ENCODE results near the gene C2orf76. TPM values are rescaled to one million over a fixed set of nuclear protein-coding genes. Genes with fewer than 3 reads are reported as not detected.

C2orf76 gene
- total and polyA plus RNA-seq, 10 of the 15 experiments (the other 5 are each of a cell fraction or from before 2014, with no cell fraction given) = 14.0 to 46.1 (median 25.4) TPM

- TF ChIP-seq RUNX3 (IDR thresholded peaks at IDR 0.05; ENCODE audit: low read length) (no peak; the same call in 1 of the 2 replicates), HCFC1 (IDR thresholded peaks at IDR 0.05; ENCODE audit: low read length) (peak; percentile 52), POLR2AphosphoS2 (IDR thresholded peaks at IDR 0.05; ENCODE audit: low read depth, low read length) (peak; percentile 81; the same call in 1 of the 2 replicates), WRNIP1 (IDR thresholded peaks at IDR 0.05; ENCODE audit: borderline replicate concordance, low read depth, low read length) (no peak), HDAC2 (IDR thresholded peaks at IDR 0.05) (no peak), E2F4 (IDR thresholded peaks at IDR 0.05; ENCODE audit: low read depth, low read length) (no peak), SMAD5 (IDR thresholded peaks at IDR 0.05; ENCODE audit: low read depth) (peak; percentile 95), TBL1XR1 (IDR thresholded peaks at IDR 0.05; ENCODE audit: low read depth, low read length) (no peak), CHD2 (IDR thresholded peaks at IDR 0.05; ENCODE audit: borderline replicate concordance, low read depth, low read length) (peak; percentile 65; the same call in 1 of the 2 replicates), KLF5 (IDR thresholded peaks at IDR 0.05; ENCODE audit: partially characterized antibody) (no peak), SREBF2 (IDR thresholded peaks at IDR 0.05; ENCODE audit: low read length) (peak; percentile 40; the same call in 1 of the 2 replicates), MYB (IDR thresholded peaks at IDR 0.05; ENCODE audit: borderline replicate concordance, low read depth, low read length) (peak; percentile 35; the same call in 1 of the 2 replicates), SIN3A (IDR thresholded peaks at IDR 0.05; ENCODE audit: low read depth, low read length) (peak; percentile 15; the same call in 1 of the 2 replicates), TARDBP (IDR thresholded peaks at IDR 0.05; ENCODE audit: borderline replicate concordance) (no peak), POU2F2 (IDR thresholded peaks at IDR 0.05; ENCODE audit: borderline replicate concordance, low read depth, low read length) (peak; percentile 83; the same call in 2 of the 3 replicates), MAX (IDR thresholded peaks at IDR 0.05; ENCODE audit: low read depth, low read length) (peak; percentile 88), MEF2B (IDR thresholded peaks at IDR 0.05; ENCODE audit: partially characterized antibody, poor library complexity, severe bottlenecking) (peak; percentile 18), SKIL (IDR thresholded peaks at IDR 0.05; ENCODE audit: low read depth, poor library complexity, severe bottlenecking) (no peak), NR2F1 (conservative IDR thresholded peaks at IDR 0.05) (no peak), NFYB (IDR thresholded peaks at IDR 0.05; ENCODE audit: insufficient read depth, low read depth, low read length) (peak; percentile 58; the same call in 1 of the 2 replicates), SRF (IDR thresholded peaks at IDR 0.05; ENCODE audit: low read depth in 2 of 2, low read length in 2 of 2) (0 out of 4 replicates have a peak, but pooled peaks of 1 of the 2 experiments have one; percentile 5), MTA2 (IDR thresholded peaks at IDR 0.05; ENCODE audit: low read depth) (no peak), ZNF687 (IDR thresholded peaks at IDR 0.05) (peak; percentile 91)
Observed at GRCh38 chr2:119366649-119367471, at the start of gene C2orf76, which contains the start of gene DBI (continued).

Data from GM12878 (cell line).